ENCODE results near the gene CACNG1. TPM values are rescaled to one million over a fixed set of nuclear protein-coding genes. Genes with fewer than 3 reads are reported as not detected.

Gene CACNG1
- total RNA-seq, 1 experiment from 2014 or later = not detected

- Histone ChIP-seq H3K4me3 (ENCODE audit: low read depth, low read length, poor library complexity, severe bottlenecking) (no peak overlapping the region), H3K27ac (ENCODE audit: low read depth, low read length, poor library complexity, severe bottlenecking) (no peak overlapping the region), H3K9me3 (ENCODE audit: low read depth, low read length, poor library complexity, severe bottlenecking) (no peaks in the 10 kb centered on the region), H3K36me3 (ENCODE audit: insufficient read depth, low read length, poor library complexity, severe bottlenecking) (peaks cover 32% of the 10 kb centered on the region), H3K27me3 (replicated peaks; ENCODE audit: insufficient read depth, low read depth, low read length, poor library complexity) (no peaks in the 10 kb centered on the region), H3K4me1 (ENCODE audit: insufficient read depth, low read length, poor library complexity, severe bottlenecking) (no peaks in the 10 kb centered on the region)
- DNase-seq (ENCODE audit: low spot score) = no peak
- no TSS peak for BruUV-seq (replicated peaks)
- intact Hi-C loops (cut with micrococcal nuclease; ENCODE audit: unreplicated experiment) = no loop called here
- TF ChIP-seq, protein P1, sequence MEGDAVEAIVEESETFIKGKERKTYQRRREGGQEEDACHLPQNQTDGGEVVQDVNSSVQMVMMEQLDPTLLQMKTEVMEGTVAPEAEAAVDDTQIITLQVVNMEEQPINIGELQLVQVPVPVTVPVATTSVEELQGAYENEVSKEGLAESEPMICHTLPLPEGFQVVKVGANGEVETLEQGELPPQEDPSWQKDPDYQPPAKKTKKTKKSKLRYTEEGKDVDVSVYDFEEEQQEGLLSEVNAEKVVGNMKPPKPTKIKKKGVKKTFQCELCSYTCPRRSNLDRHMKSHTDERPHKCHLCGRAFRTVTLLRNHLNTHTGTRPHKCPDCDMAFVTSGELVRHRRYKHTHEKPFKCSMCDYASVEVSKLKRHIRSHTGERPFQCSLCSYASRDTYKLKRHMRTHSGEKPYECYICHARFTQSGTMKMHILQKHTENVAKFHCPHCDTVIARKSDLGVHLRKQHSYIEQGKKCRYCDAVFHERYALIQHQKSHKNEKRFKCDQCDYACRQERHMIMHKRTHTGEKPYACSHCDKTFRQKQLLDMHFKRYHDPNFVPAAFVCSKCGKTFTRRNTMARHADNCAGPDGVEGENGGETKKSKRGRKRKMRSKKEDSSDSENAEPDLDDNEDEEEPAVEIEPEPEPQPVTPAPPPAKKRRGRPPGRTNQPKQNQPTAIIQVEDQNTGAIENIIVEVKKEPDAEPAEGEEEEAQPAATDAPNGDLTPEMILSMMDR (conservative IDR thresholded peaks at IDR 0.05; ENCODE audit: low read depth, low read length) = no peak
- TF ChIP-seq EZH2 (IDR thresholded peaks at IDR 0.05; ENCODE audit: borderline replicate concordance, low read depth, low read length, poor library complexity, severe bottlenecking) = no peak
- ChIA-PET CTCF (no interaction called here), POLR2A (ENCODE audit: low non-redundant PET) (no interaction called here)
Measured at GRCh38 chr17:67105213-67105612, 60.9 kb downstream of the CACNG1 start.

Other genes starting within 250 kb of the CACNG1 start
- gene CACNG5, start 209.4 kb upstream of the CACNG1 start, total RNA-seq (2021) = 0.88 and 3.1 TPM in 2 replicates
- 9.7 and 9.9 TPM in 2 replicates for gene CACNG4, start 79.8 kb upstream of the CACNG1 start, total RNA-seq (2021)
- 49.1 and 57.3 TPM in 2 replicates for gene HELZ, start 200.6 kb downstream of the CACNG1 start, total RNA-seq (2021)